Measurements from ENCODE around the gene SIX2. TPM values are rescaled to one million over a fixed set of nuclear protein-coding genes. Genes with fewer than 3 reads are reported as not detected.
A peak's percentile ranks its signal among the peaks of the same experiment; 100 is the strongest.

Gene SIX2
- total and polyA plus RNA-seq, 7 experiments from 2014 or later: not detected

DNA sequence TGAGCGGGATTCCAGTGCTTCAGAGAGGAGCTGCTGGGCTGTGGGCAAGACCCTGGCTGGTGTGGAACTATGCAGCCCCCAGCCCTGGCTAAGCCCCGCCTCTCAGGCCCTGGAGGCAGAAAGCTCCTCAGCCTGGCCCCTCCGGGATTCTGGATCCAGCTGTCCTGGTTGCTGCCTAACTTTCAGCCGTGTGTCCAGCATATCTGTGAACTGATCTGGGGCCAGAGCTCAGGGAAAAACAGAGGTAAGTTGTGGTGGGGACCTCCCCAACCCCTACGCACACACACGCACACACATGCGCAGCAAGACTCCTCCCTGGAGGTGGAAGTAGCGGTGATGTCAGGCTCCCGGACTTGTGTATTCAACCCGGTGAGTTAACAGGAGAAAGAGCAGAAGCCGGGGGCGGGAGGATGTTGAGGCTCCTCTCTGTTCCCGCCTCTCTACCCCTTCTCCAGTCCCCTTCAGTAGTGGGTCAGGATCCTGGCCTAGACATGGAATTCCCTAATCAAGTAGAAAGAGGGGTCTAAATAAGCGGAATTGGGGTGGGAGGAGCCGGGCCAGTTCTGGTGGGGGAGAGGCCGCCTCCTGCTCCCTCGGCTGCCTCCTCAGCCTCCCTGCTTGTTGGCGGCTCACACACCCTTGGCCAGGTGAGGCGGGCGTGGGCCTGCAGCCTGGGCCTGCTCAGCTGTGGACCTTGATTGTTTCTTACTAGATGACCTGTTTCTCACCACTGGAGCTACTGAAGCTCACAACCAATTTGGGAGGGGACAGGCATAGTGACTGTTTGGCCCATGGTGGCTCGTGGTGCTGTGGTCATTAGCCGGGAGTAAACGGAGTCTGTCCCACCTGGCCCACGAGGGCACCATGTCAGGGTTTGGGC, 33.4 kb downstream of the SIX2 start:
- DNase-seq: no peak
- Mint-ChIP-seq H3K4me3 (peak overlapping the region in 7 of 10 donors; percentile 17 to 61 (median 52)), H3K27me3 (peaks cover 4 to 18% (median 11%) of the 10 kb centered on the region in 5 donors)

GRCh38 chr2:44974064-44974715, 35.1 kb downstream of the SIX2 start:
- DNase-seq (no peak), ATAC-seq (no peak)
- Histone ChIP-seq H3K27me3 (ENCODE audit: control insufficient read depth in 2 of 2, insufficient read depth in 2 of 2, low read length in 2 of 2) (no peaks in the 10 kb centered on the region), H3K9me3 (ENCODE audit: control insufficient read depth in 2 of 3, low read length in 3 of 3) (no peaks in the 10 kb centered on the region), H3K36me3 (ENCODE audit: control insufficient read depth in 2 of 3, insufficient read depth in 3 of 3, low read length in 3 of 3) (no peaks in the 10 kb centered on the region), H3K4me3 (ENCODE audit: low read length) (no peak overlapping the region), H3K4me1 (ENCODE audit: control insufficient read depth in 2 of 2, insufficient read depth in 2 of 2, low read length in 2 of 2) (no peaks in the 10 kb centered on the region), H3K27ac (ENCODE audit: low read depth, low read length) (no peak overlapping the region)
- Mint-ChIP-seq H3K4me1 (peaks cover 0 to 5% (median 0%) of the 10 kb centered on the region in 7 donors), H3K27me3 (peaks cover 8 to 18% (median 10%) of the 10 kb centered on the region in 5 donors), H3K36me3 (no peaks in the 10 kb centered on the region), H3K27ac (no peak overlapping the region), H3K4me3 (no peak overlapping the region), H3K9me3 (no peaks in the 10 kb centered on the region)
- intact Hi-C loops (cut with micrococcal nuclease): no loop called here
- POLR2A ChIA-PET: no interaction called here
- CTCF ChIA-PET: interaction anchor here (1.2 kb wide), 1 partner anchor 18 kb away, joined by 3 read pairs; no protein-coding TSS in a partner anchor

More for the DNA sequence above, 33.4 kb downstream of the SIX2 start:
- ChIA-PET POLR2A (no interaction called here), CTCF (no interaction called here)
- Mint-ChIP-seq H3K4me1 (peaks cover 0 to 5% (median 0%) of the 10 kb centered on the region in 7 donors), H3K27ac (peak overlapping the region in 3 of 9 donors; percentile 33 to 63 (median 54)), H3K36me3 (no peaks in the 10 kb centered on the region), H3K9me3 (no peaks in the 10 kb centered on the region)
- ATAC-seq: peak; percentile 61
- Histone ChIP-seq H3K4me3 (ENCODE audit: low read length) (no peak overlapping the region), H3K27ac (ENCODE audit: low read depth, low read length) (no peak overlapping the region), H3K4me1 (ENCODE audit: control insufficient read depth in 2 of 2, insufficient read depth in 2 of 2, low read length in 2 of 2) (no peaks in the 10 kb centered on the region), H3K36me3 (ENCODE audit: control insufficient read depth in 2 of 3, insufficient read depth in 3 of 3, low read length in 3 of 3) (no peaks in the 10 kb centered on the region), H3K9me3 (ENCODE audit: control insufficient read depth in 2 of 3, low read length in 3 of 3) (no peaks in the 10 kb centered on the region), H3K27me3 (ENCODE audit: control insufficient read depth in 2 of 2, insufficient read depth in 2 of 2, low read length in 2 of 2) (no peaks in the 10 kb centered on the region)
- intact Hi-C loops (cut with micrococcal nuclease): no loop called here

GRCh38 chr2:44972771-44973535, 36.3 kb downstream of the SIX2 start:
- Histone ChIP-seq H3K27me3 (ENCODE audit: control insufficient read depth in 2 of 2, insufficient read depth in 2 of 2, low read length in 2 of 2) (no peaks in the 10 kb centered on the region), H3K4me1 (ENCODE audit: control insufficient read depth in 2 of 2, insufficient read depth in 2 of 2, low read length in 2 of 2) (no peaks in the 10 kb centered on the region), H3K27ac (ENCODE audit: low read depth, low read length) (no peak overlapping the region), H3K4me3 (ENCODE audit: low read length) (no peak overlapping the region), H3K36me3 (ENCODE audit: control insufficient read depth in 2 of 3, insufficient read depth in 3 of 3, low read length in 3 of 3) (no peaks in the 10 kb centered on the region), H3K9me3 (ENCODE audit: control insufficient read depth in 2 of 3, low read length in 3 of 3) (no peaks in the 10 kb centered on the region)
- H3K4me1 Mint-ChIP-seq: peaks cover 0 to 5% (median 0%) of the 10 kb centered on the region in 7 donors
- intact Hi-C loops (cut with micrococcal nuclease): no loop called here
- H3K4me3 Mint-ChIP-seq: peak overlapping the region in 3 of 10 donors; percentile 2 to 51 (median 40)
- peak overlapping the region in 1 of 9 donors; percentile 26 for H3K27ac Mint-ChIP-seq
- H3K36me3 Mint-ChIP-seq: no peaks in the 10 kb centered on the region
- ChIA-PET CTCF (interaction anchor here (1.2 to 1.7 kb wide), 2 partner anchors 9 to 16 kb away, joined by 3 to 6 read pairs; no protein-coding TSS in a partner anchor), POLR2A (no interaction called here)
- peaks cover 4 to 21% (median 10%) of the 10 kb centered on the region in 5 donors for H3K27me3 Mint-ChIP-seq
- no peak for ATAC-seq
- no peak for DNase-seq
- no peaks in the 10 kb centered on the region for H3K9me3 Mint-ChIP-seq

GRCh38 chr2:44970846-44971450, 38.3 kb downstream of the SIX2 start:
- Mint-ChIP-seq H3K9me3 (no peaks in the 10 kb centered on the region), H3K27me3 (peaks cover 5 to 22% (median 10%) of the 10 kb centered on the region in 5 donors), H3K27ac (no peak overlapping the region), H3K4me3 (no peak overlapping the region), H3K4me1 (peaks cover 0 to 5% (median 0%) of the 10 kb centered on the region in 7 donors), H3K36me3 (no peaks in the 10 kb centered on the region)
- Histone ChIP-seq H3K9me3 (ENCODE audit: control insufficient read depth in 2 of 3, low read length in 3 of 3) (no peaks in the 10 kb centered on the region), H3K27ac (ENCODE audit: low read depth, low read length) (no peak overlapping the region), H3K27me3 (ENCODE audit: control insufficient read depth in 2 of 2, insufficient read depth in 2 of 2, low read length in 2 of 2) (no peaks in the 10 kb centered on the region), H3K4me1 (ENCODE audit: control insufficient read depth in 2 of 2, insufficient read depth in 2 of 2, low read length in 2 of 2) (no peaks in the 10 kb centered on the region), H3K4me3 (ENCODE audit: low read length) (no peak overlapping the region), H3K36me3 (ENCODE audit: control insufficient read depth in 2 of 3, insufficient read depth in 3 of 3, low read length in 3 of 3) (no peaks in the 10 kb centered on the region)
- no peak for ATAC-seq
- intact Hi-C loops (cut with micrococcal nuclease): no loop called here
- ChIA-PET POLR2A (no interaction called here), CTCF (interaction anchor here (1.8 kb wide), 1 partner anchor 11 kb away, joined by 5 read pairs; no protein-coding TSS in a partner anchor)
- DNase-seq: no peak

- CTCF ChIA-PET: interaction anchor here (1.8 kb wide), 1 partner anchor 12 kb away, joined by 5 read pairs; no protein-coding TSS in a partner anchor
- no peak overlapping the region for H3K4me3 ChIP-seq (ENCODE audit: low read length)
- Mint-ChIP-seq H3K4me3 (no peak overlapping the region), H3K36me3 (no peaks in the 10 kb centered on the region), H3K27me3 (peaks cover 10 to 30% (median 12%) of the 10 kb centered on the region in 5 donors), H3K27ac (no peak overlapping the region), H3K9me3 (no peaks in the 10 kb centered on the region), H3K4me1 (peaks cover 0 to 5% (median 0%) of the 10 kb centered on the region in 7 donors)
- POLR2A ChIA-PET: no interaction called here
- H3K27me3 ChIP-seq (ENCODE audit: control insufficient read depth in 2 of 2, insufficient read depth in 2 of 2, low read length in 2 of 2): no peaks in the 10 kb centered on the region
- intact Hi-C loops (cut with micrococcal nuclease): no loop called here
- DNase-seq: no peak
- H3K4me1 ChIP-seq (ENCODE audit: control insufficient read depth in 2 of 2, insufficient read depth in 2 of 2, low read length in 2 of 2): no peaks in the 10 kb centered on the region
- no peak for ATAC-seq
- no peak overlapping the region for H3K27ac ChIP-seq (ENCODE audit: low read depth, low read length)
- no peaks in the 10 kb centered on the region for H3K36me3 ChIP-seq (ENCODE audit: control insufficient read depth in 2 of 3, insufficient read depth in 3 of 3, low read length in 3 of 3)
- no peaks in the 10 kb centered on the region for H3K9me3 ChIP-seq (ENCODE audit: control insufficient read depth in 2 of 3, low read length in 3 of 3)
Measured at GRCh38 chr2:44969936-44970335, 39.3 kb downstream of the SIX2 start.

Data from naive thymus-derived CD4-positive, alpha-beta T cell (primary cell).